ENCODE data around the gene SLC9A9. TPM values are rescaled to one million over a fixed set of nuclear protein-coding genes. Genes with fewer than 3 reads are reported as not detected.

Gene SLC9A9
- total and polyA plus RNA-seq, 12 donors: 1.3 to 8.4 (median 3.0) TPM

DNA sequence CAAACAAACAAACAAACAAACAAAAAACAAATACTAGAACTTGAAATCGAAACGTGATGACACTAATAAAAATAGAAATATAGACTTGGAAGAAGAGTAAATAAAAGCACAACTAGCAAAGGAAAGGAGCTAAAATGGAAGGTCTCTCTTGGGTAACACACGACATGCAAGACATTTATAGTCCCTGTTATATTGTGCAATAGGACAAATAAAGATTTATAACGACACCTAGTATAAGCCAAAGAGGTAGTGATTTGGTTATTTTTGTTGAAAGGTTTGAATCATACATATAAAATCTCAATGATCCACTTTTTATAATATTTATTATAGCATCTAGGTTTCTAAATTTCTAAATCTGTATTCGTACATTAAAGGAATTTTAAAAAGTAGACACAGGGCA lies 379.1 kb downstream of the SLC9A9 start:
- Histone ChIP-seq H3K27ac (no peak overlapping the region), H3K9me3 (no peaks in the 10 kb centered on the region), H3K27me3 (no peaks in the 10 kb centered on the region), H3K4me1 (no peaks in the 10 kb centered on the region), H3K36me3 (peaks cover 0 to 19% (median 0%) of the 10 kb centered on the region in 9 donors), H3K4me3 (no peak overlapping the region)
- TF ChIP-seq, protein P1, sequence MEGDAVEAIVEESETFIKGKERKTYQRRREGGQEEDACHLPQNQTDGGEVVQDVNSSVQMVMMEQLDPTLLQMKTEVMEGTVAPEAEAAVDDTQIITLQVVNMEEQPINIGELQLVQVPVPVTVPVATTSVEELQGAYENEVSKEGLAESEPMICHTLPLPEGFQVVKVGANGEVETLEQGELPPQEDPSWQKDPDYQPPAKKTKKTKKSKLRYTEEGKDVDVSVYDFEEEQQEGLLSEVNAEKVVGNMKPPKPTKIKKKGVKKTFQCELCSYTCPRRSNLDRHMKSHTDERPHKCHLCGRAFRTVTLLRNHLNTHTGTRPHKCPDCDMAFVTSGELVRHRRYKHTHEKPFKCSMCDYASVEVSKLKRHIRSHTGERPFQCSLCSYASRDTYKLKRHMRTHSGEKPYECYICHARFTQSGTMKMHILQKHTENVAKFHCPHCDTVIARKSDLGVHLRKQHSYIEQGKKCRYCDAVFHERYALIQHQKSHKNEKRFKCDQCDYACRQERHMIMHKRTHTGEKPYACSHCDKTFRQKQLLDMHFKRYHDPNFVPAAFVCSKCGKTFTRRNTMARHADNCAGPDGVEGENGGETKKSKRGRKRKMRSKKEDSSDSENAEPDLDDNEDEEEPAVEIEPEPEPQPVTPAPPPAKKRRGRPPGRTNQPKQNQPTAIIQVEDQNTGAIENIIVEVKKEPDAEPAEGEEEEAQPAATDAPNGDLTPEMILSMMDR (IDR thresholded peaks at IDR 0.05): no peak
- ATAC-seq (no peak), DNase-seq (no peak)
- intact Hi-C loops (cut with DNase I): no loop called here
- 76 to 83% methylated on average over 5 of the region's 5 CpGs for WGBS, 2 donors

DNA sequence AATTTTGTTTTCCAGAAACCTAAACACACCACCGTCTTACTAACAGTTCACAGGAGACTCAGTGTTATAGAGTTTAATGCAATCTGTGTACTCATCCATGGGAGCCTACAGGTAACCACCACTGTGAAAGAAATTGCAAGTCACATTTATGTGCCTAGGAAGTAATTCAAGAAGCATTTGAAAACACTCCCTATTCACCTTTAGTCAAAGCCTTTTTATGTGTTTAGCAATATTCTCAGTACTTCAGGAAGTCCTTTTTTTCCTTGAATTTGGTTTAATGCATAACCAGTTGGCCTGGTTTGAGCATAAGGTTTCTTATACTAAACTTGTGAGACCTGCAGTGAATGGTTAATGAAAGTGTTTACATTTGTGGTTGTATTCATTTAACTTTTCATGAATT lies 382.6 kb downstream of the SLC9A9 start:
- Histone ChIP-seq H3K4me3 (no peak overlapping the region), H3K27ac (no peak overlapping the region), H3K9me3 (no peaks in the 10 kb centered on the region), H3K4me1 (no peaks in the 10 kb centered on the region), H3K36me3 (peaks cover 0 to 19% (median 0%) of the 10 kb centered on the region in 9 donors), H3K27me3 (no peaks in the 10 kb centered on the region)
- TF ChIP-seq, protein P1 (IDR thresholded peaks at IDR 0.05): no peak
- intact Hi-C loops (cut with DNase I): no loop called here
- no peak for ATAC-seq
- no peak for DNase-seq
- 93% methylated on average over 1 of the region's 1 CpG for WGBS, 2 donors

DNA sequence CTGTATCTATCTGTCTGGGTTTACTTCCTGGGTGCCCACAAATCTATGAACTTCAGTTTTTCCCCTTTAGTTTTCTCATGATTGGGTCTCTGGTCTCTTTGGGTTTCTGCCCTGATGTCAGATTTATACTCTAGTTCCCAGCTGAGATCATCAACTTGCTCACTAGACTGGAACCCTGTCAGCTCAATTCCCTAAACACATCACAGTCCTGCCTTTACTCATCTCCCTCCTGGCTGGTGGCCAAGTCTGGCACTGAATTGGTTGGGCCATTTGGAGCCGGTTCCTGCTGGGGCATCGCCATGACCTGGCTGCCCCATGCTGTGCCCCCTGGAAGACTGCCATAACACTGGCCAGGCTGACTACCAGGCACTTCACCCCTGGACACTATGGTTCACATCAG lies 383.4 kb downstream of the SLC9A9 start:
- ATAC-seq: no peak
- no peaks in the 10 kb centered on the region for H3K4me1 ChIP-seq
- no peak for DNase-seq
- WGBS, 2 donors: 50 to 59% methylated on average over 2 of the region's 2 CpGs
- TF ChIP-seq, protein P1 (IDR thresholded peaks at IDR 0.05): no peak
- H3K27ac ChIP-seq: no peak overlapping the region
- intact Hi-C loops (cut with DNase I): no loop called here
- H3K36me3 ChIP-seq: peaks cover 0 to 19% (median 0%) of the 10 kb centered on the region in 9 donors
- H3K27me3 ChIP-seq: no peaks in the 10 kb centered on the region
- no peaks in the 10 kb centered on the region for H3K9me3 ChIP-seq
- no peak overlapping the region for H3K4me3 ChIP-seq

DNA sequence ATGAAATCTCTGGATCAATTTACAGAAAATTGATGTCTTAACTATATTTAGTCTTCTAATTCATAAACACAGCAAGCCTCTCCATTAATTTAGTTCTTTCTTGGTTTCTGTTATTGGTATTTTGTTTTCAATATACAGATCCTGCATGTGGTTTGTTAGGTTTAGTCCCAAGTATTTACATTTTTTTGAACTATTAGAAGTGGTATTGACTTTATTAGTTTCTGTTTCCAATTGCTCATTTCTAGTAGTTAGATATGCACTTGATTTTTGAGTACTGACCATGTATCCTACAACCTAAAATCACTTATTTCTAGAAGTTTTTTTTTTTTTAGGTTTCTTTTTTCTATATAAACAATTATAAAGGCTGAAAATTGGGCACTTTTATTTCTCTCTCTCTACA lies 392.8 kb downstream of the SLC9A9 start:
- no peak overlapping the region for H3K4me3 ChIP-seq
- no peaks in the 10 kb centered on the region for H3K4me1 ChIP-seq
- H3K27me3 ChIP-seq: no peaks in the 10 kb centered on the region
- DNase-seq: no peak
- intact Hi-C loops (cut with DNase I): no loop called here
- no peaks in the 10 kb centered on the region for H3K36me3 ChIP-seq
- TF ChIP-seq, protein P1 (IDR thresholded peaks at IDR 0.05): no peak
- peaks cover 0 to 29% (median 0%) of the 10 kb centered on the region in 11 donors for H3K9me3 ChIP-seq
- no peak overlapping the region for H3K27ac ChIP-seq
- no peak for ATAC-seq

All from heart right ventricle (tissue), 16 donors.